Smooth muscle cell (in vitro differentiated cells): Measurements from ENCODE around the gene HDAC4. TPM values are rescaled to one million over a fixed set of nuclear protein-coding genes. Genes with fewer than 3 reads are reported as not detected.

Source experiments
- DNase-seq: peaks from one replicate; lab custom pipeline; 2025; ENCODE audit not compliant: unreplicated experiment; lab: John Stamatoyannopoulos, UW
- H2AFZ ChIP-seq: fragments of 200-600 bp; sonication (generic); 2 replicates; pipeline ENCODE4 v1.6.0; 2016; ENCODE audit warnings: antibody characterized with exemption, low read depth, mild to moderate bottlenecking
- H3F3A ChIP-seq: fragments of 200-600 bp; sonication (generic); 2 replicates; pipeline ENCODE4 v1.6.0; 2017; ENCODE audit warnings: antibody characterized with exemption, low read depth
- H3K27ac ChIP-seq: fragments of 200-600 bp; sonication (generic); 2 replicates; pipeline ENCODE4 v1.5.1; 2016; ENCODE audit warnings: low read depth, mild to moderate bottlenecking
- H3K27me3 ChIP-seq: fragments of 200-600 bp; sonication (generic); 2 replicates; pipeline ENCODE4 v1.6.1; 2016; ENCODE audit warnings: low read depth, mild to moderate bottlenecking
- H3K36me3 ChIP-seq: fragments of 200-600 bp; sonication (generic); 2 replicates; pipeline ENCODE4 v1.5.1; 2016; ENCODE audit warnings: low read depth
- H3K4me1 ChIP-seq: fragments of 200-600 bp; sonication (generic); 2 replicates; pipeline ENCODE4 v1.5.1; 2016; ENCODE audit warnings: low read depth
- H3K4me2 ChIP-seq: fragments of 200-600 bp; sonication (generic); 2 replicates; pipeline ENCODE4 v1.6.0; 2016; ENCODE audit warnings: mild to moderate bottlenecking
- H3K4me3 ChIP-seq: fragments of 200-600 bp; sonication (generic); 2 replicates; pipeline ENCODE4 v1.5.1; 2016; ENCODE audit warnings: mild to moderate bottlenecking
- H3K79me2 ChIP-seq: fragments of 200-600 bp; sonication (generic); 2 replicates; pipeline ENCODE4 v1.6.0; 2016; ENCODE audit warnings: low read depth, mild to moderate bottlenecking
- H3K9ac ChIP-seq: fragments of 200-600 bp; sonication (generic); 2 replicates; pipeline ENCODE4 v1.6.0; 2016; ENCODE audit warnings: low read depth
- H3K9me3 ChIP-seq: fragments of 200-600 bp; sonication (generic); replicated peaks from 2 replicates; pipeline ENCODE4 v1.5.1; 2016; ENCODE audit warnings: low read depth
- H4K20me1 ChIP-seq: fragments of 200-600 bp; sonication (generic); 2 replicates; pipeline ENCODE4 v1.6.0; 2016; ENCODE audit warnings: low read depth
- CTCF ChIP-seq: fragments of 200-600 bp; sonication (generic); IDR thresholded peaks from 2 replicates; pipeline ENCODE4 v1.5.1; 2017; ENCODE audit warnings: borderline replicate concordance, mild to moderate bottlenecking, antibody characterized with exemption; ENCODE audit not compliant: insufficient read depth, poor library complexity, severe bottlenecking
- WGBS: methylation state at CpG from one replicate; pipeline ENCODE4 v1.1.7; 2016; ENCODE audit warnings: low lambda C conversion rate; 5-methylcytosine and 5-hydroxymethylcytosine counted together
- polyA plus RNA-seq: library from polyadenylated mRNA; unstranded; fragments of >200 nt; fragmentation: Nextera tagmentation; extraction: Ambion mirVana; gene quantifications from 2 replicates; pipeline ENCODE4 v1.2.1, GENCODE V29; 2016
- total RNA-seq: library from RNA; depleted of rRNA; stranded (reverse); fragments of >200 nt; gene quantifications from 2 replicates; pipeline ENCODE4 v1.2.3, GENCODE V29; 2014

The HDAC4 gene
- total and polyA plus RNA-seq, 2 experiments from 2014 or later: 6.2 to 35.7 TPM

GRCh38 chr2:239021224-239021623, 379.6 kb downstream of the HDAC4 start:
- Histone ChIP-seq H3K4me2 (no peak overlapping the region), H3K4me3 (no peak overlapping the region), H3K79me2 (no peaks in the 10 kb centered on the region), H3K27ac (no peak overlapping the region), H3K4me1 (no peaks in the 10 kb centered on the region), H3K9ac (no peak overlapping the region), H3K27me3 (peaks cover 3% of the 10 kb centered on the region), H4K20me1 (no peaks in the 10 kb centered on the region), H3F3A (no peaks in the 10 kb centered on the region), H2AFZ (no peak overlapping the region), H3K9me3 (no peaks in the 10 kb centered on the region), H3K36me3 (no peaks in the 10 kb centered on the region)
- no peak for DNase-seq
- WGBS: 69% methylated on average over 6 of the region's 6 CpGs
- no peak for TF ChIP-seq CTCF

- Histone ChIP-seq H3F3A (no peaks in the 10 kb centered on the region), H3K79me2 (no peaks in the 10 kb centered on the region), H4K20me1 (no peaks in the 10 kb centered on the region), H2AFZ (no peak overlapping the region), H3K27ac (no peak overlapping the region), H3K9ac (no peak overlapping the region), H3K27me3 (peaks cover 3% of the 10 kb centered on the region), H3K4me3 (no peak overlapping the region), H3K9me3 (no peaks in the 10 kb centered on the region), H3K4me1 (no peaks in the 10 kb centered on the region), H3K4me2 (no peak overlapping the region), H3K36me3 (no peaks in the 10 kb centered on the region)
- no peak for TF ChIP-seq CTCF
- WGBS: 88% methylated on average over 17 of the region's 17 CpGs
- no peak for DNase-seq
Observed at GRCh38 chr2:239020541-239021041, 380.2 kb downstream of the HDAC4 start.

- Histone ChIP-seq H4K20me1 (no peaks in the 10 kb centered on the region), H3K79me2 (no peaks in the 10 kb centered on the region), H3K4me2 (no peak overlapping the region), H3K4me3 (no peak overlapping the region), H3K36me3 (no peaks in the 10 kb centered on the region), H3K9ac (no peak overlapping the region), H3K27ac (no peak overlapping the region), H3K9me3 (no peaks in the 10 kb centered on the region), H3F3A (no peaks in the 10 kb centered on the region), H3K27me3 (peaks cover 3% of the 10 kb centered on the region), H2AFZ (no peak overlapping the region), H3K4me1 (no peaks in the 10 kb centered on the region)
- TF ChIP-seq CTCF: no peak
- DNase-seq: no peak
- 83% methylated on average over 6 of the region's 6 CpGs for WGBS
Observed at GRCh38 chr2:239019183-239019581, 381.6 kb downstream of the HDAC4 start.
